CD4-positive, alpha-beta T cell treated with Interleukin-4 for 4 hours (primary cell): ENCODE measurements around the gene ERGIC1.

Experiments used
- DNase-seq: peaks from one replicate; pipeline ENCODE4 v3.0.0-alpha.2; 2020

The ERGIC1 gene

DNA sequence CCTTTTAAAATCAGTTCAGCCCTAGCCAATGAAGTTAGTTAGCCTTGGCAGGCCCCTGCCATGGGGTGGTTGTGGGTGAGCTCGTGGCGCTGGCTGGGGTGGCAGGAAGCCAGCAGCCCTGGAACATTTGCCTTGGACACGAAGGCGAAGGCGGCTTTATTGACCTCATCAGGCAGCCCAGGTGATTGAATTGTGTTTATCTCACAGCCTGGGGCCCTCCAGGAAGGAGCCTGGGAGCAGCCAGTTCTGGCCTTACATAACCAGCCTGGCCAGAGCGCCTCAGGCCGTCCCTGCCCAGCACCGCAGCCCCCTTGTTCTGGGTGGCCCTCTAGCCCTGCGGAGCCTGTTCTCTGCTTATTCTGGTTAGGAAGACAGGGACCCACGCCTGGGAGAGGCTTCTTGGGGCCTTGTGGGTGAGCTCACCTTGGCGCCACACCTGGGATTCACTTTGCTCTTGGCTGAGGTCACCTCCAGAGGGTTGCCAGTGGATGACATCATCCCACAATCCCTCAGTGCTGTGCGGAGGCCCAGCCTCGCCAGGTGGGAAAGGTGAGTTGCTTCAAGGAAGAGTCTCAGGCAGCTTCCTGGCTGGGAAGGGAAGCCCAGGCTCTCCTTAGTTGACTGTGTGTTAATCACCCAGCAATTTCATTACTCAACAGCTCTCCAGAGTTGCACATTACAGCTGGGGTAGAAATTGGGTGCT is 70.7 kb downstream of the ERGIC1 start:
- no peak for DNase-seq

DNA sequence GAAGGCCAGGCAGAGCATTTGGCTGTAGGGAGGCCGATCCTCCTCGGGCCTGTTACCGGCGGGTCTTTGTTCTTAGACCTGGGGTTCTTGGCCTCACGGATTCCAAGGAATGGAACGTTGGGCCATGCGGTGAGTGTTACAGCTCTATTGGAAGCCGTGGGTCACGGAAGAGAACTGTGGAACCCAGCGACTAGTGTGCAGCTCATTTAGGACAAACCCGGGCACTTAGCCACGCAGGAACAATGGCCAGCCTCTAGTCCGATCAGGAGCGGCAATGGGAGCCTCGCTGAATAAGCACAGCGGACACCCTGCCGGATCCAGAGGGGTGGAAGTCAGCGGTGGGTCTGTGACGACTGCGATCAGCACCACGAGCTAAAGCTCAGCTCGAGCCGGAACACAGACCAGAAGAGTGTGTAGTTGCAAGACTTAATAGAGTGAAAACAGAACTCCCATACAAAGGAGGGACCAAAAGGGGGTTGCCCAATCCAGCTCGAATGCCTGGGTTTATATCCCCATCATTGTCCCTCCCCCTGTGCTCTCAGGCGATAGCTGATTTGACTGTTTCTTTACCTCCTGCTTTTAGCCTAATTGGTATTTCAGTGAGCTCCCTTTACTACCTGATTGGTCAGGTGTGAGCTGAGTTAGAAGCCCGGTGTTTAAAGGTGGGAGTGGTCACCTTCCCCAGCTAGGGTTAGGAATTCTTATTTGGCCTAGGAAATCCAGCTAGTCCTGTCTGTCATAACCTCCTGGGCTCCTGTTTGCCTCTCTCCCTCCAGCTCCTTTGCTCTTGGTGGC is 71.5 kb downstream of the ERGIC1 start:
- no peak for DNase-seq

DNA sequence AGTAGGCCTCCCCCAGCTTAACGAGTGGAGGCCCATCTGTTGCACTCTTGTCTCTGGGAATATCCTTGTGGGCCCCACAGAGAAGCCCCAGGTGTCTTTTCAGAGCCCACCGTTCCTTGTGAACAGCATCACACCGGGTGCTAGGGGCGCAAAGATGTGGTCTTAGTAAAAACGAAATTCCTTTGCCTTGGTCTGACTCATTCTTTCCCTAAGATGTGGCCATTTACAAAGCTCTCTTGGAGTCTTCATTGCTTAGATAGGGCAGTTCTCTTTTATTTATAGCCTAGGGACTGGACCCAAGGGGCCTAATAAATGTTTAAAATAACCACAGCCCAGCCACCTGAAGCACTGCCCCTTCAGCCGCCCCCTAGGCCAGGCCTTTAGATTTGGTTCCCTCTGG is 72.4 kb downstream of the ERGIC1 start:
- no peak for DNase-seq

DNA sequence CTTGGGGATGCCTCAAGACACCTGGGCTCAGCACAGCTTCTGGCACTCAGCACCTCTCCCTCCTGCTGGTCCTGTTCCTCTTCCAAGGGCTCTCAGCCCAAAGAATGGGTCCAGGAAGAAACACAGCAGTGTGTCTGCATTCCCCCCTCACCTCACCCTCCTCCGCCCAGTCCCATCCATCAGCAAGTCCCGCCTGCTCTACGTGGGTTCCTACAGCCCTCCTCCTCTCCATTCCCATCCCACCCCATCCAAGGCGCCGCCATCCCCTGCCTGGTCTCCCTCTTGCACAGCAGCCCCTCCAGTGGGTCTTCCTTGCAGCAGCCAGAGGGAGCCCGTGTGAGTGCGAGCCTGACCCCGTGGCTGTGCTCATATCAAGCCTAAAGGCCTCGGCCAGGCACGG is 72.8 kb downstream of the ERGIC1 start:
- no peak for DNase-seq

DNA sequence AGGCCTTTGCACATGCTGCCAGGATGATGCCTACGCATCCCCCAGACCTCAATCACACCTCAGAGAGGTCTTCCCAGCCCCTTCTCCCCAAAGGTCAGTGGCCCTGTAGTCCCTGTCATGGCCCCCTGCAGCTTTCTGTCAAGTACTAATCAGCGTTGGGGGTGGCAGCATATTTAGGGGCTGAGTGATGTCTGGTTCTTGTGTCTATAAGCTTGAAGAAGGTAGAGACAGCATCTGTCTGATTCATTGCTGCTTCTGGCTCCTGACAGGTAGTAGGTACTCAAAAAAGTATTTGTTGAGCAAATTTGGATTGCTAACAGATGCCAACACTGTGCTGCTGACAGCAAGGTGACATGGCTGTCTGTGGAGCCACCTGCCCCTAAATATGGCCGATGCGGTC is 73.6 kb downstream of the ERGIC1 start:
- no peak for DNase-seq

DNA sequence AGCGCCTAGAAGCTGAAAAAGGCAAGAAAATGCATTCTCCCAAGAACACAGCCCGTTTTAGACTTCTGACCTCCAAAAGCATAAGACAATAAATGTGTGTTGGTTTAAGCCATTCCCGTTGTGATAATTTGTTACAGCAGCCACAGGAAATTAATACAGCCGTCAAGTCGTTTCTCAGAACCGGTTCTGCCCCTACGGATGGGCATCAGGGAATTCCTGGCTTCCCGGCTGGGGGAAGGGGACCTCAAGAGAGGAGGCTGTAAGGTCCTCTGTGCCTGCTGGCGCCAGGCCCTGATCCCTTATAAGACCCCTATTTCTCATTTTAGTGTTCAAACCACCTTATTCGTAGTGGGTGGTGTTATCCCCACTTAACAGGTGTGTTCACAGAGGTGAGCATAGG is 74.6 kb downstream of the ERGIC1 start:
- no peak for DNase-seq

DNA sequence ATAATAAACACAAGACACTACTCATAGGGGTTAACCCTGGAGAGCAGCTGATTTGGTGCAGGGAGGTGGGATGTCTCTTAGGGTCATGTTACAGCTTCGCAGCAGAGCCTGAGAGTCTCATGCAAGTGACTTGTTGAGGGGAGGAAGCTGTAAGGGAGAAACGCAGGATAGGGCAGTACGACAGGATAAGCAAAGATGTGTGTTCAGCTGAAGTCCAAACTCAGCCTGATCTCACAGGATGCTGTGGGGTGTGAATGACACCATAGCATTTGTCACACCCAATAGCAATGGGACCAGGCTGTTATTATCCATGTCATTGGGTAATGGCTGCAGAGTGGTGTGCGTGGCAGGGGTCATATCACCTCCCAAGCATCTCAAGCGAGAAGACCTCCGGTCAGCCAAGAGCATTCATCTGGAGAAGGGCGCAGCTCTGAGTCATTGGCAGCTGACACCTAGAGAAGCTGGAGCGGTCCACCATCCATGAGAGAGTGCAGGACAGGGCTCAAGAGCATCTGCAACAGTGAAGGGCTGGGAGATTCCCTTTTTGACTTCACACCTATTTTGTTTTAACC is 76.0 kb downstream of the ERGIC1 start:
- no peak for DNase-seq

DNA sequence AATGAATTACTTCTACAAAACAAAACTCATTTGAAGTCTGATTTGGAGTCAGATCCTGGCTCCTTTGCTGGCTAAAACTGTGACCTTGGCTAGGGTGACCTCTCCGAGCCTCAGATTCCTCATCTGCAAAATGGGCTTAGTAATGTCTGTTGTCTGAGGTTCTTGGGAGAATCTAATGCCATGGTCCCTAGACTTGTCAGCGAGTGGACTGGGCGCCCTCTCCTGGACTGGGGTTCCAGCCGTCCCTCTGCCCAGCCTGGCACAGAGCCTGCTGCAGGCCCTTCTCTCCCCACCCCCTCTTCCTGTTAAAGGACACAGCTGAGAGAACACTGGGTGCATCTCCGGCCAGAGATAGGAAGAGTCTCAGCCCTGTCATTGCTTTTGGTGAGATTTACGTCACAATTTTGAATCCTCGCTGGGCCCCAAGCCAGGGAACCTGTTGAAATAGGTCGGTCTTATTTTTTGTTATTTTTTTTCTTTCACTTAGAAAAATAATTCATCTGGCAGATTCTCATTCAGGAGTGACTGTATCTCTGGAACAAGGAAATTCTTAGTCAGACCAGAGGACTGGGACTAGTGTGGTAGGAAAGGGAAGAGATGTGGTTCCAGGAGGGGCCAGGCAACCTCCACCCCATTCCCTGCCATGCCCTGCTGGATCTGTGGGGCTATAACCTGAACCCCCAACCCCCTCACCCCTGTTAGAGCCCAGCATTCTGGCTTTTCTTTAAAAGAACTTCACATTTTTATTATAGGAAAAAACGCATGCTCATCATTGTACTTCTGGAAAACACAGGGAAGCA is 77.0 kb downstream of the ERGIC1 start:
- DNase-seq: peak; percentile 10

DNA sequence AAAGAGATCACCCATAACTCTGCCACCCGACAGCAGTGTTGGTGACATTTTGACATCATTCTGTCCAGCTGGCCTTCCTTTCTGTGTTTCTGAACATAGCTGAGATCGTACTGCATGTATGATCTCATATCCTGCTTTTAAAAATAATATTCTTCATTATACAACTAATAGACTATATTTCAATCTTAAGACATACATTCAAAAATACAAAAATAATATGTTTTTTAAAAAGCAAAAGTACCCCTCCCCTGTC is 77.5 kb downstream of the ERGIC1 start:
- no peak for DNase-seq

DNA sequence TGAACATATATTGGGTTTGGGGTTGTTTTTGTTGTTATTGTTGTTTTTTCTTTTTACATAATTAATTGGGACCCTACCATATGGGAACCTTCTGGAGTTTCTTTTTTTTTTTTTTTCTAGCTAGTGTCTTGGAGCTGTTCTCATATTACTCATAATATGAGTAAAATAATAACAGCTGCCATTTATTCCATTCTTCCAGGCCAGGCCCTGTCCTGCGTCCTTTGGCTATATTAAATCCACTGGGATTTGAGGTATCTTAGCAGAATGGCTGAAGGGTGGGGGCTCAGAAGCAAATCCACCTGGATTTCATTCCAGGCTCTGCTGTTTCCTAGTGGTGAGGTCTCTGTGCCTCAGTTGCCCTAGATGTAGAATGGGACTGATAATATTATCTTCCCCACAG is 77.9 kb downstream of the ERGIC1 start:
- DNase-seq: no peak

DNA sequence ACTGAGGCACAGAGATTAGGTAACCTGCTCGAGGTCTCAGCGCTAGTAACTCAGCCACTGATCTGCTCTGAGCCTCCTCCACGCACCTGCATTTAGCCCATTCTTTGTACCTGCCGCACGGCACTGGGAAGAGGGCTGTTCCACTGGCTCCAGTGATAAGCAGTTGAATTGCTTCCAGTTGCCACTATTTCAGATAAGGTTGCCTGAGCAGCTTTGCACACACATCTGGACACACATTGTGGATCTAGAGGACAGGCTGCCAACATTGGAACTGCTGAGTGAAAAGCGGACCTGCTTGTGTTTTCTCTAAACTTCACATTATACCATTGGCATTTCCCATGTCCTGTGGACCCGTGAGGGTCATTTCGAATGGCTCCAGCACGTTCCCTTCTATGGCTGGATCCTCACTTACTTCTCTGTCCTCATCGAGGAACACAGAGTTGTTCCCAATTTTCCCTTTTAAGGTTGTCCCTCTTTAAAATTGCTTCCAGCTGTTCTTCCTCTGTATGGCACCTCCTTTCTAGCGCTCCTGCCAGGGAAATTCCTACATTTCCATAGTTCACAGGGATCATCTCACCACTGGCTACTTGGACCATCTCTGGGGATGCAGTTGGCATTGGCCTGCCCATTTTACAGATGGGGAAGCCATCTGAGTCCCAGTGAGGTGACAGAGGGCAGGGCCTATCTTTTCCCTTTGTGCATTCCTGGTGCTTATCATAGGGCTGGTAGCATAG is 79.2 kb downstream of the ERGIC1 start:
- no peak for DNase-seq

DNA sequence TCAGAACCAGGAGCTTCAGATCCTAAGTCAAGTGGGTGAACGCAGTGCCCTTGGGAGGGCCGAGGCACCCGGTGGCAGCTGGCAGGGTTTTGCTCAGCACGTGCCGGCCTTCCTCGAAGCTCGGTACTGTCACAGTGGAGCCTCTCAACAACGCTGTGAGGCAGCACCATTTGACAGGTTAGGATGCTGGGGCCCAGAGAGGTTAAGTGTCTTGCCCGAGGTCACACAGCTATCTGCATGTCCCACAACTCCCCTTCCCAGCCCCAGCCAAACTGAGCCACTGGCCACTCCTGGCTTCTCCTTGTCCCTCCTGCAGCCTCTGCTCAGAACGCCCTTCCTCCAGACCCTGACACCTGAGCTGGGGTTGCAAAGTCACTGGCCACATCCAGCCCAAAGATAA is 81.5 kb downstream of the ERGIC1 start:
- DNase-seq: no peak

DNA sequence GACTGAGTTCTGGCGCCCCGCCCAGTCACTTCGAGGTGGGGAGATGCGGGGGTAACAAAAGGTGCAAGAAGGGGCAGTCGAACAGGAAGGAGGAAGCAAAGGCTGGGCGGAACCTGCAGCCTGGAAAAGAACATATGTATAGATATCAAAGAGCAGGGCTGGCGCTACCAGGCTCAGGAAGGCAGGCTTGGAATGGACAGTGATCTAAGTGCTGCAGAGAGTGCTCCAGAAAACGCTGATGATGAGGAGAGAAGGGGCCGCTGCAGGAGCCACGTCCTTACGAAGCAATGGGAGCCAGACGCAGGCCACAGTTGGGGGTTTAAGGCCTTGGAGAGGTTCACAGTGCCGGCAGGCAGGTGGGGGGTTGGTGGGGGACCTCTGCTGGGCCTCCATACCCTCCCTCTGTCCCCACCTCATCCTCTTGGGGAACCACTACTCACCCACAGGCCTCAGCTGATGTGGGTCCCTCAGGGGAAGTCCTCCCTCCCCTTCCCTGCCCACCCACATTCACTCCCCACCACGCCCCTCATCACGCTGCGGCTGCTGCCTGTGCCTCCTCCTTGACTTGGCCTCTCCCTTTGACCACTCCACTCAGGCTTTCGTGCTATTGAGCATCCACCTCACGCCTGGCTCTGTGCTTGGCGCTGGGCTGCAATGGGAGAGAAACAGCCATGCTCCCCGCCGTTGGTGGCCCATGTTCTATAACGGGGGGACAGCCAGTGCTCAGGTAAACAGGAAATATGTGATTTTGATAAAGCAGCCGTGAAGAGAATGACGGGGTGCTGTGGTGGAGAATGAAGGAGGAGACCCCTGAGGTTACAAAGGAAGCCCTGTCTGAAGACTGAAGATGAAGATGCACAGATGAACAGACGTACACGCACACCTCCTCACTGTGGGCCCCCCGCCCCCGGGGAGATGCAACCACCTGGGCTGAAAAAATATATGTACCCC is 84.6 kb downstream of the ERGIC1 start:
- DNase-seq: peak; percentile 6

DNA sequence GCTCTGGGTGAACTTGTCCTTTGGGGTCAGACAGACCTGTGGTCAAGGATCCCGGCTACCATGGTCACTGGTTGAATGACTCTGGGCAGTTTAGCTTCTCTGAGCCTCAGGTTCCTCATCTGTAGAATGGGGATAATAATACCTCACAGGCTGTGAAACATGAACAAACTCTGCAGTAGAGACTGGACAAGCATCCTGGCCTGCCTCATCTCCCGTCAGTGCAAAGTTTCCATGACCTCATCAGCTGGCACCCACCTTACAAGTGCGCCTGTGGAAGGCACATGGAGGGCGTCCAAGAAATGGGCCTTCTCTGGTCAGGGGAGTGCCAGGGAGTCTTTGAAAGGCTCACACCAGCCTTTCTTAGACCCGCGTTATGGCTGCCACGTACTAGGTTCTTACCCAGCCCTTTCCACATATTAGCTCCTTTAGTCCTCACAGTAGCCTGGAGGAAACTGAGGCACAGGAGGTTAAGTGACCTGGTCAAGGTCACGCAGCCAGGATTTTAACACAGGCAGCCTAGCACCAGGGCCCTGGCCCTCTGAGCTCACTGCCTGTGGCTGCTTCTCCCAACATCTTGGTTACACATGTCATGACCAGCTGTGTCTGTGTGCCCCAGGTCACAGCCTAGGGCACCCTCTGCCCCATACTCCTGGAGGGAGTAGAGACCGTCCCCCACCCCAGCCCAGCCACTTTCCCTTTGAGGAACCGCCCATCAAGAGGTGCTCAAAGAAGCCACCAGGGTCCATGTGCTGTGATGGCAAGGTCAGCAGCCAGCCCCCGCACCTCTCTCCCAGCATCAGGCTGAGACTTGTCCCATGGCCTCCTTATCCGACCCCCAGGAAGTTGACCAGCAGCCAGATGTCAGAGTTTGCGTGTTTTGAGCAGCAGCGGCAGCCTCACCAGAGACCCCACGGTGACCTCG is 85.7 kb downstream of the ERGIC1 start:
- DNase-seq: no peak

DNA sequence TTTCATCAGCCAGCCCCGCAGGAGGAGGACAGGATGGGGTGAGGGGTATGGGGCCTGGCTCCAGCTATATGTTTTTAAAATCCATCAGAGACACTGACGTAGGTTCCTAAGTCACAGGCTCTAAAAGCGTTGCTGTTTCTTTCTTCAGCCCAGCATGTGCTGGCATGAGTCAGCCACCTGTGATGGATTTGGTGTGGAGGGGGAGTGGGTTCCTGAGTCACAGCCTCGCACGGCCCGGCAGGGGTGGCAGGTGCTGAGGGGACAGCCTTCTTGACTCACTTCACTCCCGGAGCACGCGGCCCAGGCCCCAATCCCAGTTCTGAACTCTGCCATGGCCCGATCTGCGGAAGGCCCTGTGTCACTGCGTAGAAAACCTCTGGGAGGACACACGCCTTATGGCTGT is 86.4 kb downstream of the ERGIC1 start:
- no peak for DNase-seq

DNA sequence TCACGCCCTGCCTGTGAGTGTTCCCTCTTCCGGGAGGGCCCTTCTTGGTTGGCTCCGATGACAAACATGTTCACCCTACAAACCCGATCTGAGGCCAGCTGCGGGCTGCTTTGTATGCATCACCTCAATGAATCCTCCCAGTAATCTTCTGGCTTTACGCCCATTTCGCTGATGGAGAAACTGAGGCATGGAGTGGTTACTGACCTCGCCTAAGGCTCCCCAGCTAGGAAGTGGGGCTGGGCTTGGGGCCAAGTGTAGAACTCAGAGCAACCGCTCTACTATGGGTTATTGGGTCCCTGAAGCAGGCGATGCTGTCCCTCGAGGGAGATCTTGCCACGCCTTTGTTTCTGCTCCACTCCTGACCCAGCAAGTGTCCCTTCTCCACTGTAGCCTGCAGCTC is 86.9 kb downstream of the ERGIC1 start:
- DNase-seq: no peak

DNA sequence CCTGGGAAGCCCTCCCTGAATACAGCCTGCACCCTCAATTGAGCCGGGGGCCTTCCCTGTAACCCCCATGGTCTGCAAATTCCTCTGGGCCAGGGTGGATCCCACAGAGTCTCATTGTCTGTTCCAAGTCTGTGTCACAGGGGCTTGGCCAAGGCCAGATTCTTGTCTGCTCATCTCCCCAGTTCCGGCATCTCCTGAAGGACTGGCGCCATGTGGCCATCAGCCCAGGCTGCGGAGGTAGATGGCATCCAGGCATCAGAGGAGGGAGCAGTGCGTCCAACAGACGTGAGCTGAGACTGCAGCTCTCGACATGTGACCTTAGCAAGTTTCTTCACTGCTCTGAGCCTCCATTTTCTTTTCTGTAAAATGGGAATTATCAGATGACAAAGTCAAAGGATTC is 87.9 kb downstream of the ERGIC1 start:
- no peak for DNase-seq

DNA sequence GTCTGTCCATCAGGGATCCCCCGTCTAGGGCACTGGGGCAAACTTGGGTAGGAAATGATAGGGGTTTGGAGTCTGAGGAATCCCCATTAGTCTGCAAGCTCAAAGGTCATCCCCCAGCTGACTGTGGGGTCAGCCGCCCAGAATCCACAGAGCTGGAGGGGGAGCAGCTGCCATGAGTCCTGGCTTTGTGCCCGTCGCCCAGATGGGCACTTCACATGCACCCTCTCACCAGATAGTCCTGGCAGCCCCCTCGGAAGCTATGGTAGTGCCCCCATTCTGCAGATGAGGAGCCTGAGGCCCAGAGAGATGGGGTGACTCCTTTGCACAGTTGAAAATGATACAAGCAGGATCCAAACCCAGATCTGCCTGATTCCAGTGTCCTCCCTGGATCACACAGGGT is 89.5 kb downstream of the ERGIC1 start:
- no peak for DNase-seq

DNA sequence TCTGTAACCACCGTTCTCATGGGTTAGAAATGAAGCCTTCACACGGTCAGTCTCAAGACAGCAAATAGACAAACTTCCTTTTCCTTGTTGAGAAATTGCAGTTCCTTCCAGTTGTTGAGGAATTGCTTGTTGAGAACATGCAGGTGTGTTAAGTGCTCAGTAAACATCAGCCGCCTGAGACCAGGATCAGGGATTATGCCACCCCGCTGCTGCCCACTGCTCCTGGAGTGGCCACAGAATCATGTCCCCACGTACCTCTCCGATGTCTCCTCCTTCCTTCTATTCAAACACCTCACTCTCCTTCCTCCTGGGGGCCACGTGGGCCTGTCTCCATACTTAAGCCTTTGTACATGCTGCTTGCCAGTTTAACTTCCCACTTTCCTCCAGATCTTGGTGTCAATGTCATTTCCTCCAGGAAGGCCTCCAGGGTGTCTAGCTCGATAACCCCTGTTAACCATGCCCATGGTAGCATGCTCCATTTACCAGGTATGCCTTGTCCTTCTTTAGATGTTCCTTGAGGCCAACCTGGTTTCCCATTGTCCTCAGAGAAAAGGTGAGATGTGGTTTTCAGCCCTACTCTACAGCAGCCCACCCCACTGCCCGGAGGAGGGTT is 91.4 kb downstream of the ERGIC1 start:
- DNase-seq: no peak

DNA sequence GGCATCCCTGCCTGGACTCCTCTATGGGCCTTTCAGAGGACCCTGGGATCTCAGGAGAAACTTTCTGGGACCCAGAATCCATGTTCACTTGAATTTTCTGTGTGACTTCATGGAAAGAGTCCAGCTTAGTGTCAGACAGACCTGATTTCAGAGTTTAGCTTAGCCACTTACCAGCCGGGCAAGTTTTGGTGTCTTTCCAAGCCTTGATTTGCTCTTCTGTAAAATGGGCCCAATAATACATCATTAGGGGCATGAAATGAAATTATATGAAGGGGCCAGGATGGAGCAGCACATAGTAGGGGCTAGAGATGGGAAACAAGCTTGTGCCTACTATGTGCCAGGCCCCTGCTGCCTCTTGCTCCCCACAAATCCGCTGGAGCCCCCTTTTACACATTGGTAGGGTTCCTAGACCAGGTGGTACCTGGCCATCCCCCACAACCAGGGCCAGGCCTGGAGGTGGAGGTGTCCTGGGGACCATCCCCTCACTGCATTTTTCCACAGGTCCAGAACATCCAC is 92.0 kb downstream of the ERGIC1 start:
- no peak for DNase-seq
